Natural killer cell (primary cell): ENCODE data around the gene ADAMTSL1. TPM values are rescaled to one million over a fixed set of nuclear protein-coding genes. Genes with fewer than 3 reads are reported as not detected.

Experiments
- ATAC-seq, 3 donors: fragments of 150-1000 bp in 2 of 3; fragments of 200-7000 bp in 1 of 3; cut with Tn5 transposase; 1 replicate in 1 of 3; 2 replicates in 2 of 3; pipeline ENCODE4 v1.10.0; 2021; ENCODE audit warnings: mild to moderate bottlenecking in 2 of 3, moderate library complexity in 2 of 3
- DNase-seq, 2 donors: peaks; one replicate each; pipeline versions ENCODE4 v3.0.0 to v3.0.0-alpha.2; 2013 to 2021; ENCODE audit warnings: mixed read lengths in 1 of 2
- H3K27ac ChIP-seq: one replicate; pipeline ENCODE4 v1.5.1; 2013; ENCODE audit warnings: mild to moderate bottlenecking, low read length
- H3K27me3 ChIP-seq: one replicate; pipeline ENCODE4 v1.6.1; 2013; ENCODE audit warnings: low read length; ENCODE audit not compliant: control insufficient read depth, insufficient read depth
- H3K36me3 ChIP-seq: one replicate; pipeline ENCODE4 v1.6.1; 2013; ENCODE audit warnings: low read length; ENCODE audit not compliant: control insufficient read depth, insufficient read depth
- H3K4me1 ChIP-seq: one replicate; pipeline ENCODE4 v1.6.1; 2013; ENCODE audit warnings: low read length; ENCODE audit not compliant: control insufficient read depth, insufficient read depth
- H3K4me3 ChIP-seq: one replicate; pipeline ENCODE4 v1.5.1; 2013; ENCODE audit warnings: low read length
- H3K9me3 ChIP-seq: one replicate; pipeline ENCODE4 v1.6.1; 2013; ENCODE audit warnings: low read length; ENCODE audit not compliant: control insufficient read depth, insufficient read depth
- H3K27ac Mint-ChIP-seq, 2 donors: one replicate each; pipeline ENCODE4 v1.8.0; 2022; ENCODE audit warnings: mild to moderate bottlenecking in 2 of 2, mixed read lengths in 2 of 2, moderate library complexity in 1 of 2
- H3K27me3 Mint-ChIP-seq, 2 donors: one replicate each; pipeline ENCODE4 v1.8.0; 2022; ENCODE audit warnings: low read depth in 2 of 2, mixed read lengths in 2 of 2
- H3K36me3 Mint-ChIP-seq: one replicate; pipeline ENCODE4 v1.8.0; 2022; ENCODE audit warnings: mixed read lengths
- H3K4me1 Mint-ChIP-seq, 2 donors: one replicate each; pipeline ENCODE4 v1.8.0; 2022; ENCODE audit warnings: mixed read lengths in 2 of 2
- H3K4me3 Mint-ChIP-seq: one replicate; pipeline ENCODE4 v1.8.0; 2022; ENCODE audit warnings: mild to moderate bottlenecking, moderate library complexity, mixed read lengths
- H3K9me3 Mint-ChIP-seq, 2 donors: one replicate each; pipeline ENCODE4 v1.8.0; 2022; ENCODE audit warnings: mixed read lengths in 2 of 2
- WGBS: methylation state at CpG from one replicate; pipeline ENCODE4 v1.1.7; 2013; ENCODE audit warnings: missing lambda C conversion rate; ENCODE audit not compliant: insufficient coverage; 5-methylcytosine and 5-hydroxymethylcytosine counted together
- intact Hi-C: fragments of 100-400 bp; cut with micrococcal nuclease; formaldehyde crosslinking; loops from one replicate; pipeline ENCODE4 v1.14.2; 2022
- total RNA-seq, 4 donors: library from RNA; stranded (reverse); fragments of 120-200 nt in 1 of 4; gene quantifications; one replicate each; pipeline versions ENCODE4 v1.2.3 to v1.2.4, GENCODE V29; 2013 to 2022
- TF ChIP-seq, protein P1 (sequence below): fragments of 200-600 bp; IDR thresholded peaks from one replicate; pipeline ENCODE4 v1.8.0; 2022; ENCODE audit warnings: antibody characterized with exemption

ADAMTSL1 gene
- total RNA-seq, 3 donors from 2014 or later (not counting 1 experiment from before 2014, with no cell fraction given) = not detected

- TF ChIP-seq, protein P1, sequence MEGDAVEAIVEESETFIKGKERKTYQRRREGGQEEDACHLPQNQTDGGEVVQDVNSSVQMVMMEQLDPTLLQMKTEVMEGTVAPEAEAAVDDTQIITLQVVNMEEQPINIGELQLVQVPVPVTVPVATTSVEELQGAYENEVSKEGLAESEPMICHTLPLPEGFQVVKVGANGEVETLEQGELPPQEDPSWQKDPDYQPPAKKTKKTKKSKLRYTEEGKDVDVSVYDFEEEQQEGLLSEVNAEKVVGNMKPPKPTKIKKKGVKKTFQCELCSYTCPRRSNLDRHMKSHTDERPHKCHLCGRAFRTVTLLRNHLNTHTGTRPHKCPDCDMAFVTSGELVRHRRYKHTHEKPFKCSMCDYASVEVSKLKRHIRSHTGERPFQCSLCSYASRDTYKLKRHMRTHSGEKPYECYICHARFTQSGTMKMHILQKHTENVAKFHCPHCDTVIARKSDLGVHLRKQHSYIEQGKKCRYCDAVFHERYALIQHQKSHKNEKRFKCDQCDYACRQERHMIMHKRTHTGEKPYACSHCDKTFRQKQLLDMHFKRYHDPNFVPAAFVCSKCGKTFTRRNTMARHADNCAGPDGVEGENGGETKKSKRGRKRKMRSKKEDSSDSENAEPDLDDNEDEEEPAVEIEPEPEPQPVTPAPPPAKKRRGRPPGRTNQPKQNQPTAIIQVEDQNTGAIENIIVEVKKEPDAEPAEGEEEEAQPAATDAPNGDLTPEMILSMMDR = no peak
- Histone ChIP-seq H3K36me3 (no peaks in the 10 kb centered on the region), H3K27me3 (no peaks in the 10 kb centered on the region), H3K9me3 (no peaks in the 10 kb centered on the region), H3K27ac (no peak overlapping the region), H3K4me3 (no peak overlapping the region), H3K4me1 (no peaks in the 10 kb centered on the region)
- no peak for DNase-seq
- Mint-ChIP-seq H3K4me1 (peaks cover 0 to 6% of the 10 kb centered on the region in 2 donors), H3K27ac (no peak overlapping the region), H3K4me3 (no peak overlapping the region), H3K36me3 (no peaks in the 10 kb centered on the region), H3K9me3 (no peaks in the 10 kb centered on the region), H3K27me3 (no peaks in the 10 kb centered on the region)
- ATAC-seq = no peak
- intact Hi-C loops = no loop called here
- WGBS = 90% methylated on average over 4 of the region's 4 CpGs
Observed at GRCh38 chr9:18824095-18824666, 350.2 kb downstream of the ADAMTSL1 start.

DNA sequence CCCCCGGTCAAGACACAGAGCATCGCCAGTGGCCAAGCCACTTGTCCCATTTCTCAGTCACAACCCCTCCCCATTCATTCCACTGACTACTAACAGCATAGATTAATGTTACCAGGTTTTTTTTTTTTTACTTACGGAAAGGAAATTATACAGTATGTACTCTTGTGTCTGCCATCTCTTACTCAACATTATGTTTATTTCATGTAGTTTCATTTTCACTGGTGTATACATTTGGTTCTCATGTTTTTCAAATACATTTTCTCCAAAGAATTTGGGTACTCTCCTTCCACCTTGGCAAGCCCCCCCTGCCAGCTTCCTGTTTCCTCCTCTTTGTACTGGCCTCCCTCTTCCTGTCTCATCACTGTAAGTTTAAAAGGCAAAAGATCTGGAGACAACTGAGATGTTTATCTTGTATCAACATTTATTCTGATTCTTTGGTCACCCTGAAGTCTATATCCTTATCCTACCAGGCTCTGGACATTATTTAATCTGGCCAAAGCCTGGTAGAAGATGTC, 351.8 kb downstream of the ADAMTSL1 start:
- no peak for ATAC-seq
- H3K27me3 Mint-ChIP-seq = peaks cover 0 to 2% of the 10 kb centered on the region in 2 donors
- no peaks in the 10 kb centered on the region for H3K36me3 Mint-ChIP-seq
- no peak overlapping the region for H3K4me3 ChIP-seq
- TF ChIP-seq, protein P1 = no peak
- H3K27ac ChIP-seq = no peak overlapping the region
- H3K4me3 Mint-ChIP-seq = no peak overlapping the region
- H3K4me1 Mint-ChIP-seq = peaks cover 0 to 6% of the 10 kb centered on the region in 2 donors
- no peaks in the 10 kb centered on the region for H3K27me3 ChIP-seq
- H3K27ac Mint-ChIP-seq = no peak overlapping the region
- no peaks in the 10 kb centered on the region for H3K9me3 ChIP-seq
- no peak for DNase-seq
- no peaks in the 10 kb centered on the region for H3K9me3 Mint-ChIP-seq
- intact Hi-C loops = no loop called here
- WGBS = 86% methylated on average over 3 of the region's 3 CpGs
- no peaks in the 10 kb centered on the region for H3K4me1 ChIP-seq
- no peaks in the 10 kb centered on the region for H3K36me3 ChIP-seq

- Mint-ChIP-seq H3K4me3 (no peak overlapping the region), H3K27ac (no peak overlapping the region), H3K36me3 (no peaks in the 10 kb centered on the region), H3K9me3 (no peaks in the 10 kb centered on the region), H3K4me1 (peaks cover 0 to 6% of the 10 kb centered on the region in 2 donors), H3K27me3 (peaks cover 0 to 2% of the 10 kb centered on the region in 2 donors)
- Histone ChIP-seq H3K4me3 (no peak overlapping the region), H3K4me1 (no peaks in the 10 kb centered on the region), H3K27me3 (no peaks in the 10 kb centered on the region), H3K36me3 (no peaks in the 10 kb centered on the region), H3K9me3 (no peaks in the 10 kb centered on the region), H3K27ac (no peak overlapping the region)
- DNase-seq (no peak), ATAC-seq (no peak)
- intact Hi-C loops = no loop called here
- 94% methylated on average over 6 of the region's 6 CpGs for WGBS
- TF ChIP-seq, protein P1 = no peak
Observed at GRCh38 chr9:18826248-18826647, 352.3 kb downstream of the ADAMTSL1 start.

- H3K27me3 Mint-ChIP-seq = peaks cover 0 to 2% of the 10 kb centered on the region in 2 donors
- no peak for ATAC-seq
- H3K9me3 Mint-ChIP-seq = no peaks in the 10 kb centered on the region
- TF ChIP-seq, protein P1 = no peak
- H3K4me3 Mint-ChIP-seq = no peak overlapping the region
- no peak overlapping the region for H3K27ac Mint-ChIP-seq
- 90% methylated on average over 3 of the region's 3 CpGs for WGBS
- H3K36me3 ChIP-seq = no peaks in the 10 kb centered on the region
- no peaks in the 10 kb centered on the region for H3K36me3 Mint-ChIP-seq
- H3K27ac ChIP-seq = no peak overlapping the region
- no peaks in the 10 kb centered on the region for H3K27me3 ChIP-seq
- H3K4me1 Mint-ChIP-seq = peaks cover 0 to 6% of the 10 kb centered on the region in 2 donors
- DNase-seq = no peak
- intact Hi-C loops = no loop called here
- H3K4me3 ChIP-seq = no peak overlapping the region
- no peaks in the 10 kb centered on the region for H3K4me1 ChIP-seq
- no peaks in the 10 kb centered on the region for H3K9me3 ChIP-seq
Observed at GRCh38 chr9:18829066-18829465, 355.1 kb downstream of the ADAMTSL1 start.
